ENCODE measurements around the gene PPP5C. TPM values are rescaled to one million over a fixed set of nuclear protein-coding genes. Genes with fewer than 3 reads are reported as not detected.

Gene PPP5C
- total and polyA plus RNA-seq, 2 of the 13 experiments (the other 11 are each of a cell fraction or from before 2014, with no cell fraction given) = 41.6 to 67.9 TPM

DNA sequence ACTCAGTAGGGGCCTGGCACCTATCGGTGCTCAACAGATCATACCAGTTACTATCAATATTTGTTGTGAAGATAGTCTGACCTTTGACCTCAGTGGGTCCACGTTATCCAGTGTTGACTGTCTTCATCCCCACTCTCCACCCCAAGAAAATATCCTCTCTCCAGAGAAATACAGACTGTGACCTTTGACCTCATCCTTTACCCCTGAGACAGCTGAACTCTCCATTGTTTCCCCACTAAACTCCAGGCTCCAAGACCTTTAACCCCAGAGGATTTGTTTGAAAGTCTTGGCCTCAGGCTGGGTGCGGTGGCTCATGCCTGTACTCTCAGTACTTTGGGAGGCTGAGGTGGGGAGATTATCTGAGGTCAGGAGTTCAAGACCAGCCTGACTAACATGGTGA is 22.6 kb upstream of the PPP5C start:
- no peak overlapping the region for H3K4me3 ChIP-seq (replicated peaks in 1 of 3; ENCODE audit: insufficient read depth in 1 of 3, low read depth in 2 of 3, low read length in 3 of 3)
- H3K79me2 ChIP-seq (ENCODE audit: insufficient read depth, low read length) = no peaks in the 10 kb centered on the region
- in situ Hi-C loops (cut with HindIII; ENCODE audit: extremely low pct_ligation_motif_present, low pct_unique_long_range_greater_than_20kb) = no loop called here
- intact Hi-C loops (cut with micrococcal nuclease; ENCODE audit: unreplicated experiment) = no loop called here
- no peak for TF ChIP-seq ZSCAN30 (CRISPR knock-in tag; IDR thresholded peaks at IDR 0.05)
- peak; percentile 32; the same call in 1 of the 2 replicates for TF ChIP-seq NR2F6 (IDR thresholded peaks at IDR 0.05)
- no peak for TF ChIP-seq NR2F6 (CRISPR knock-in tag; IDR thresholded peaks at IDR 0.05)
- TF ChIP-seq NR2F1 (CRISPR knock-in tag; IDR thresholded peaks at IDR 0.05) = 0 out of 4 replicates have a peak, but pooled peaks of 1 of the 2 experiments have one; percentile 46
- WGBS (ENCODE audit: low lambda C conversion rate) = 19% methylated on average over 3 of the region's 3 CpGs
- ChIA-PET CTCF (ENCODE audit: low intra/inter-chr PET ratio, low total read pairs) (no interaction called here), POLR2A (no interaction called here)
- no TSS peak for BruUV-seq (replicated peaks)
- DNase-seq (ENCODE audit: low spot score) (no peak), ATAC-seq (no peak), FAIRE-seq (no peak)
- H3K27me3 ChIP-seq (ENCODE audit: control insufficient read depth in 1 of 2, insufficient read depth in 2 of 2, low read length in 2 of 2) = no peaks in the 10 kb centered on the region
- no peak overlapping the region for H2AFZ ChIP-seq (ENCODE audit: low read length)
- no peak overlapping the region for H3K4me2 ChIP-seq (ENCODE audit: low read depth, low read length)
- peaks cover 20% of the 10 kb centered on the region for H3K9me3 ChIP-seq (ENCODE audit: low read length)
- H3K27ac ChIP-seq (ENCODE audit: extremely low read length, insufficient read depth, low read length) = no peak overlapping the region
- no peaks in the 10 kb centered on the region for H3K36me3 ChIP-seq (replicated peaks in 1 of 2; ENCODE audit: control insufficient read depth in 1 of 2, insufficient read depth in 2 of 2, low read length in 2 of 2)
- H3K9ac ChIP-seq (ENCODE audit: insufficient read depth, low read depth, low read length) = no peak overlapping the region
- H4K20me1 ChIP-seq (ENCODE audit: insufficient read depth, low read length) = no peaks in the 10 kb centered on the region
- H3K4me1 ChIP-seq (ENCODE audit: insufficient read depth, low read length) = peaks cover 13% of the 10 kb centered on the region

DNA sequence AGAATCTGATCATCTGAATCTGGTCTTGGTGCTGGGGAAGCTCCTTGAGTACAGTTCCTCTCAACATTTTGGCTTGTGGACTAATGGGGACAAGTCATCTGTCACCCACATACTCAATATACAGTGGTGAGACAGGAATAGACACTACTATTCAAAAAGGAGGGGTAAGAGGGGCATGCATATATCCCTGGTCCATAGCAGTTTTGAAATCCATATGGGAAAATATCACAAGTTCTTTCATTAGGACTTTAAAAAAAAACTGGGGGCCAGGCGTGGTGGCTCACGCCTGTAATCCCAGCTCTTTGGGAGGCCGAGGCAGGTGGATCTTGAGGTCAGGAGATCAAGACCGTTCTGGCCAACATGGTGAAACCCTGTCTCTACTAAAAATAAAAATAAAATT is 20.3 kb upstream of the PPP5C start:
- ATAC-seq (no peak), DNase-seq (ENCODE audit: low spot score) (no peak), FAIRE-seq (no peak)
- no TSS peak for BruUV-seq (replicated peaks)
- Histone ChIP-seq H3K9me3 (ENCODE audit: low read length) (peaks cover 20% of the 10 kb centered on the region), H3K36me3 (replicated peaks in 1 of 2; ENCODE audit: control insufficient read depth in 1 of 2, insufficient read depth in 2 of 2, low read length in 2 of 2) (no peaks in the 10 kb centered on the region), H3K27ac (ENCODE audit: extremely low read length, insufficient read depth, low read length) (no peak overlapping the region), H3K9ac (ENCODE audit: insufficient read depth, low read depth, low read length) (no peak overlapping the region), H3K4me1 (ENCODE audit: insufficient read depth, low read length) (peaks cover 13% of the 10 kb centered on the region), H2AFZ (ENCODE audit: low read length) (no peak overlapping the region), H4K20me1 (ENCODE audit: insufficient read depth, low read length) (no peaks in the 10 kb centered on the region), H3K4me3 (replicated peaks in 1 of 3; ENCODE audit: insufficient read depth in 1 of 3, low read depth in 2 of 3, low read length in 3 of 3) (no peak overlapping the region), H3K27me3 (ENCODE audit: control insufficient read depth in 1 of 2, insufficient read depth in 2 of 2, low read length in 2 of 2) (no peaks in the 10 kb centered on the region), H3K4me2 (ENCODE audit: low read depth, low read length) (no peak overlapping the region), H3K79me2 (ENCODE audit: insufficient read depth, low read length) (no peaks in the 10 kb centered on the region)
- CTCF ChIA-PET (ENCODE audit: low intra/inter-chr PET ratio, low total read pairs) = no interaction called here
- intact Hi-C loops (cut with micrococcal nuclease; ENCODE audit: unreplicated experiment) = no loop called here
- in situ Hi-C loops (cut with HindIII; ENCODE audit: extremely low pct_ligation_motif_present, low pct_unique_long_range_greater_than_20kb) = no loop called here
- WGBS (ENCODE audit: low lambda C conversion rate) = 47% methylated on average over 4 of the region's 4 CpGs
- POLR2A ChIA-PET = no interaction called here
- TF ChIP-seq SRSF9 (IDR thresholded peaks at IDR 0.05; ENCODE audit: borderline replicate concordance, insufficient read depth, low read depth, low read length, poor library complexity, severe bottlenecking) (no peak), HIVEP1 (CRISPR knock-in tag; IDR thresholded peaks at IDR 0.05) (no peak), ZNF10 (CRISPR knock-in tag; IDR thresholded peaks at IDR 0.05; ENCODE audit: borderline replicate concordance, low read depth) (no peak), SP5 (CRISPR knock-in tag; IDR thresholded peaks at IDR 0.05; ENCODE audit: borderline replicate concordance, low read depth) (no peak), KLF9 (CRISPR knock-in tag; IDR thresholded peaks at IDR 0.05; ENCODE audit: low read depth) (no peak), NFATC3 (CRISPR knock-in tag; IDR thresholded peaks at IDR 0.05) (no peak), ZNF264 (CRISPR knock-in tag; IDR thresholded peaks at IDR 0.05) (no peak), SIX4 (CRISPR knock-in tag; IDR thresholded peaks at IDR 0.05) (no peak), JDP2 (CRISPR knock-in tag; IDR thresholded peaks at IDR 0.05; ENCODE audit: borderline replicate concordance) (no peak), MIXL1 (CRISPR knock-in tag; IDR thresholded peaks at IDR 0.05) (no peak), ZFP37 (CRISPR knock-in tag; IDR thresholded peaks at IDR 0.05; ENCODE audit: borderline replicate concordance) (no peak)
- TF ChIP-seq, protein P1, sequence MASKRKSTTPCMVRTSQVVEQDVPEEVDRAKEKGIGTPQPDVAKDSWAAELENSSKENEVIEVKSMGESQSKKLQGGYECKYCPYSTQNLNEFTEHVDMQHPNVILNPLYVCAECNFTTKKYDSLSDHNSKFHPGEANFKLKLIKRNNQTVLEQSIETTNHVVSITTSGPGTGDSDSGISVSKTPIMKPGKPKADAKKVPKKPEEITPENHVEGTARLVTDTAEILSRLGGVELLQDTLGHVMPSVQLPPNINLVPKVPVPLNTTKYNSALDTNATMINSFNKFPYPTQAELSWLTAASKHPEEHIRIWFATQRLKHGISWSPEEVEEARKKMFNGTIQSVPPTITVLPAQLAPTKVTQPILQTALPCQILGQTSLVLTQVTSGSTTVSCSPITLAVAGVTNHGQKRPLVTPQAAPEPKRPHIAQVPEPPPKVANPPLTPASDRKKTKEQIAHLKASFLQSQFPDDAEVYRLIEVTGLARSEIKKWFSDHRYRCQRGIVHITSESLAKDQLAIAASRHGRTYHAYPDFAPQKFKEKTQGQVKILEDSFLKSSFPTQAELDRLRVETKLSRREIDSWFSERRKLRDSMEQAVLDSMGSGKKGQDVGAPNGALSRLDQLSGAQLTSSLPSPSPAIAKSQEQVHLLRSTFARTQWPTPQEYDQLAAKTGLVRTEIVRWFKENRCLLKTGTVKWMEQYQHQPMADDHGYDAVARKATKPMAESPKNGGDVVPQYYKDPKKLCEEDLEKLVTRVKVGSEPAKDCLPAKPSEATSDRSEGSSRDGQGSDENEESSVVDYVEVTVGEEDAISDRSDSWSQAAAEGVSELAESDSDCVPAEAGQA (IDR thresholded peaks at IDR 0.05; ENCODE audit: low read depth) = no peak
- TF ChIP-seq, protein P1 (CRISPR knock-in tag; IDR thresholded peaks at IDR 0.05; ENCODE audit: borderline replicate concordance) = no peak
